IMR-90 (cell line): ENCODE measurements around the gene CCDC83. TPM values are rescaled to one million over a fixed set of nuclear protein-coding genes. Genes with fewer than 3 reads are reported as not detected.
A peak's percentile ranks its signal among the peaks of the same experiment; 100 is the strongest.

Source experiments
- ATAC-seq: fragments of 200-7000 bp; cut with Tn5 transposase; 2 replicates; pipeline ENCODE4 v1.9.1; 2020; ENCODE audit warnings: low read depth, mild to moderate bottlenecking, moderate library complexity
- BruUV-seq: library from RNA; stranded (reverse); fragments of 400-500 nt; replicated peaks from 2 replicates; lab custom pipeline; 2021; lab: Mats Ljungman, UMichigan
- CTCF ChIA-PET: fragments of 300-600 bp; formaldehyde crosslinking; extraction: SDS; loops from one replicate; lab custom pipeline; 2021; ENCODE audit warnings: antibody characterized with exemption; lab: Yijun Ruan, JAX
- POLR2A ChIA-PET: fragments of 300-600 bp; sonication (Branson Sonifier 250); formaldehyde crosslinking; loops from one replicate; lab custom pipeline; 2022; ENCODE audit warnings: antibody characterized with exemption; ENCODE audit not compliant: unreplicated experiment; lab: Charles Lee
- DNase-seq: peaks from one replicate; pipeline ENCODE4 v3.0.0; 2013
- H2AFZ ChIP-seq: replicated peaks from 2 replicates; pipeline ENCODE3; 2013; ENCODE audit warnings: low read length, mild to moderate bottlenecking; ENCODE audit not compliant: poor library complexity
- H2AK5ac ChIP-seq: 2 replicates; pipeline ENCODE4 v1.6.1; 2013; ENCODE audit warnings: low read depth, low read length, inconsistent platforms
- H2AK9ac ChIP-seq: replicated peaks from 2 replicates; pipeline ENCODE3; 2013; ENCODE audit warnings: mild to moderate bottlenecking, low read depth, low read length, moderate library complexity; ENCODE audit not compliant: poor library complexity
- H2BK120ac ChIP-seq: 2 replicates; pipeline ENCODE4 v1.6.1; 2013; ENCODE audit warnings: low read depth, low read length, inconsistent platforms
- H2BK15ac ChIP-seq: 3 replicates; pipeline ENCODE4 v1.6.1; 2013; ENCODE audit warnings: low read depth, low read length, inconsistent platforms
- H2BK20ac ChIP-seq: 2 replicates; pipeline ENCODE4 v1.6.1; 2013; ENCODE audit warnings: low read depth, mild to moderate bottlenecking, inconsistent platforms, low read length, moderate library complexity
- H2BK5ac ChIP-seq: 2 replicates; pipeline ENCODE4 v1.6.1; 2013; ENCODE audit warnings: mild to moderate bottlenecking, low read depth, low read length, inconsistent platforms; ENCODE audit not compliant: poor library complexity, severe bottlenecking
- H3K14ac ChIP-seq: replicated peaks from 2 replicates; pipeline ENCODE4 v1.6.1; 2013; ENCODE audit warnings: low read depth, low read length, inconsistent platforms
- H3K18ac ChIP-seq: 2 replicates; pipeline ENCODE4 v1.6.1; 2013; ENCODE audit warnings: low read depth, low read length, control low read depth
- H3K23ac ChIP-seq: 2 replicates; pipeline ENCODE4 v1.6.1; 2013; ENCODE audit warnings: low read depth, low read length, inconsistent platforms
- H3K27ac ChIP-seq: 2 replicates; pipeline ENCODE4 v1.5.1; 2013; ENCODE audit warnings: mild to moderate bottlenecking, control low read depth, low read length; ENCODE audit not compliant: insufficient read depth
- H3K27me3 ChIP-seq: 2 replicates; pipeline ENCODE4 v1.6.1; 2013; ENCODE audit warnings: low read length; ENCODE audit not compliant: control insufficient read depth, insufficient read depth
- H3K36me3 ChIP-seq: 2 replicates; pipeline ENCODE4 v1.6.1; 2013; ENCODE audit warnings: low read length, mixed read lengths; ENCODE audit not compliant: control insufficient read depth, insufficient read depth
- H3K4ac ChIP-seq: 2 replicates; pipeline ENCODE4 v1.6.1; 2013; ENCODE audit warnings: low read depth, low read length, inconsistent platforms
- H3K4me1 ChIP-seq: 2 replicates; pipeline ENCODE4 v1.6.1; 2013; ENCODE audit warnings: low read length, mixed read lengths; ENCODE audit not compliant: control insufficient read depth, insufficient read depth
- H3K4me2 ChIP-seq: 2 replicates; pipeline ENCODE4 v1.6.1; 2013; ENCODE audit warnings: low read depth, mild to moderate bottlenecking, control low read depth, low read length, moderate library complexity
- H3K4me3 ChIP-seq: 2 replicates; pipeline ENCODE4 v1.5.1; 2013; ENCODE audit warnings: low read depth, mild to moderate bottlenecking, control low read depth, low read length, moderate library complexity; ENCODE audit not compliant: insufficient read depth
- H3K56ac ChIP-seq: 2 replicates; pipeline ENCODE4 v1.6.1; 2013; ENCODE audit warnings: low read length, inconsistent platforms; ENCODE audit not compliant: insufficient read depth; ENCODE audit errors: extremely low read depth
- H3K79me1 ChIP-seq, 2 experiments: 2 replicates each; pipeline ENCODE4 v1.6.1; 2013; ENCODE audit warnings: low read length in 2 of 2, inconsistent platforms in 1 of 2, low read depth in 1 of 2
- H3K9ac ChIP-seq: 2 replicates; pipeline ENCODE4 v1.6.1; 2013; ENCODE audit warnings: low read depth, low read length, control low read depth
- H3K9me1 ChIP-seq: 2 replicates; pipeline ENCODE4 v1.6.1; 2013; ENCODE audit warnings: low read length, inconsistent platforms; ENCODE audit not compliant: insufficient read depth
- H3K9me3 ChIP-seq: 2 replicates; pipeline ENCODE4 v1.6.1; 2013; ENCODE audit warnings: low read length; ENCODE audit not compliant: control insufficient read depth, insufficient read depth
- H4K20me1 ChIP-seq: 2 replicates; pipeline ENCODE4 v1.6.1; 2013; ENCODE audit warnings: low read length, inconsistent platforms; ENCODE audit not compliant: insufficient read depth
- H4K5ac ChIP-seq: 2 replicates; pipeline ENCODE4 v1.6.1; 2013; ENCODE audit warnings: mild to moderate bottlenecking, low read depth, low read length, control low read depth
- H4K8ac ChIP-seq, 2 experiments: 2 replicates each; pipeline ENCODE4 v1.6.1; 2013; ENCODE audit warnings: low read depth in 2 of 2, low read length in 2 of 2, control low read depth in 1 of 2, inconsistent platforms in 1 of 2
- H4K91ac ChIP-seq: 2 replicates; pipeline ENCODE4 v1.6.1; 2013; ENCODE audit warnings: low read depth, low read length, inconsistent platforms; ENCODE audit not compliant: insufficient read depth
- BHLHE40 ChIP-seq: fragments of 150-350 bp; IDR thresholded peaks from 2 replicates; pipeline ENCODE4 v1.6.1; 2016; ENCODE audit warnings: mild to moderate bottlenecking, low read depth, low read length
- MAFK ChIP-seq: IDR thresholded peaks from 2 replicates; pipeline ENCODE4 v1.6.1; 2012; ENCODE audit warnings: low read depth, low read length, improper control_type of control experiment
- MAZ ChIP-seq: IDR thresholded peaks from 2 replicates; pipeline ENCODE4 v1.6.1; 2012; ENCODE audit warnings: low read depth, mild to moderate bottlenecking, low read length, improper control_type of control experiment, moderate library complexity, borderline replicate concordance
- MXI1 ChIP-seq: IDR thresholded peaks from 2 replicates; pipeline ENCODE4 v1.6.1; 2012; ENCODE audit warnings: low read depth, mild to moderate bottlenecking, low read length, moderate library complexity, borderline replicate concordance
- NFE2L2 ChIP-seq: fragments of 150-350 bp; IDR thresholded peaks from 2 replicates; pipeline ENCODE4 v1.6.1; 2016; ENCODE audit warnings: low read depth, mild to moderate bottlenecking, low read length
- POLR2A ChIP-seq: IDR thresholded peaks from 2 replicates; pipeline ENCODE4 v1.6.1; 2012; ENCODE audit warnings: mild to moderate bottlenecking, low read depth, low read length
- RAD21 ChIP-seq: IDR thresholded peaks from 2 replicates; pipeline ENCODE4 v1.6.1; 2012; ENCODE audit warnings: low read length, improper control_type of control experiment
- RFX5 ChIP-seq: IDR thresholded peaks from 2 replicates; pipeline ENCODE4 v1.8.0; 2012; ENCODE audit warnings: low read depth, mild to moderate bottlenecking, low read length, moderate library complexity
- SMC3 ChIP-seq: fragments of 150-350 bp; IDR thresholded peaks from 2 replicates; pipeline ENCODE4 v1.6.1; 2016; ENCODE audit warnings: low read depth, mild to moderate bottlenecking, antibody characterized with exemption, low read length, moderate library complexity
- WGBS, 2 experiments: methylation state at CpG; one replicate each; pipeline versions ENCODE4 v1.1.5 to v1.1.7; 2013; ENCODE audit warnings: missing lambda C conversion rate in 2 of 2; ENCODE audit not compliant: insufficient read length in 1 of 2; ENCODE audit errors: extremely low coverage in 2 of 2; 5-methylcytosine and 5-hydroxymethylcytosine counted together
- dilution Hi-C: fragments of 300-500 bp; cut with HindIII; formaldehyde crosslinking; loops from one replicate; pipeline ENCODE4 v1.14.3; 2018; ENCODE audit warnings: low sequenced_read_pairs; ENCODE audit not compliant: unreplicated experiment
- in situ Hi-C: fragments of 300-500 bp; cut with MboI; formaldehyde crosslinking; loops from 3 replicates; pipeline ENCODE4 v1.14.3; 2019; ENCODE audit warnings: low sequenced_read_pairs, inconsistent platforms, mixed read lengths
- intact Hi-C: fragments of 100-400 bp; cut with micrococcal nuclease; formaldehyde crosslinking; loops from 2 replicates; pipeline ENCODE4 v1.10.0; 2022
- polyA plus RNA-seq, 3 experiments: library from polyadenylated mRNA; depleted of rRNA; stranded (reverse); fragments of >200 nt; gene quantifications; 2 replicates each; pipeline ENCODE4 v1.2.3, GENCODE V29; 2012; ENCODE audit warnings: low replicate concordance in 1 of 3
- total RNA-seq: library from RNA; depleted of rRNA; stranded (reverse); fragments of >200 nt; gene quantifications from 2 replicates; pipeline ENCODE4 v1.2.3, GENCODE V29; 2012
- TF ChIP-seq, protein P1 (sequence below): fragments of 150-350 bp; IDR thresholded peaks from 2 replicates; pipeline ENCODE4 v1.6.1; 2016; ENCODE audit warnings: low read depth, mild to moderate bottlenecking, low read length, moderate library complexity, borderline replicate concordance
- TF ChIP-seq, protein P2 (sequence below): fragments of 150-350 bp; IDR thresholded peaks from 2 replicates; pipeline ENCODE4 v1.6.1; 2017; ENCODE audit warnings: mild to moderate bottlenecking, antibody characterized with exemption, low read length, low read depth
- TF ChIP-seq, protein P3 (sequence below): conservative IDR thresholded peaks from 2 replicates; pipeline ENCODE4 v1.5.1; 2012; ENCODE audit warnings: mild to moderate bottlenecking, low read depth, low read length, improper control_type of control experiment

The CCDC83 gene
- total and polyA plus RNA-seq, 2 of the 4 experiments (the other 2 are of a cell fraction), result not detected

DNA sequence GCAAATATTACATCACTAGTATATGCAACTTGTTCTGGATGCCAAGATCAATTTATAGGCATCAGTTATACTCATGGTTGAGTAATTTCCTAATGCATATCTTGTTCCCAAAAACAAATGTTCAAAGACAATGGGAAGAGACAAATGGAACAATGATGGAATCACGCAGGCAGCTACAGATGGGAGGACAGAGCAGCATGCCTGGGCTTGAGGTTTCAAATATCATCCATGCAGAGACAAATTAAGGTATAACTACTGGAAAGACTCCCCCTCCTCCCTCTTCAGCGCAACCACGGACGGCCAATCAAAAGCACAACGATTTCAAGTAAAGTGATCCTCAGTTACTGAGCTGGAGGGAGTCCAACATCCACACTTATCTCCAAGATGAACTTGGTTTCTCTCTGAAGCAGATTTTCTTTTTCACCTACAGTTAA, 106.8 kb downstream of the CCDC83 start:
- peaks cover 36% of the 10 kb centered on the region for H4K20me1 ChIP-seq
- H2AFZ ChIP-seq, result no peak overlapping the region
- no peak overlapping the region for H4K5ac ChIP-seq
- H3K4me1 ChIP-seq, result peaks cover 10% of the 10 kb centered on the region
- no peak overlapping the region for H3K4me3 ChIP-seq
- ATAC-seq, result no peak; the same call in 1 of the 2 replicates
- BruUV-seq, result no TSS peak
- H3K9ac ChIP-seq, result no peak overlapping the region
- intact Hi-C loops, result no loop called here
- H2BK15ac ChIP-seq, result no peak overlapping the region
- dilution Hi-C loops, result no loop called here
- no peaks in the 10 kb centered on the region for H3K27me3 ChIP-seq
- 0 out of 2 replicates have a peak overlapping the region, but pooled peaks have one; percentile 41 for H3K18ac ChIP-seq
- no peak overlapping the region for H4K8ac ChIP-seq
- no peak overlapping the region for H2AK9ac ChIP-seq
- peak overlapping the region; percentile 44 for H2BK5ac ChIP-seq
- no peak overlapping the region for H4K91ac ChIP-seq
- ChIA-PET POLR2A (no interaction called here), CTCF (no interaction called here)
- no peak overlapping the region for H2BK120ac ChIP-seq
- DNase-seq, result peak; percentile 67
- in situ Hi-C loops, result no loop called here
- H3K36me3 ChIP-seq, result peaks cover 21% of the 10 kb centered on the region
- peaks cover 18 to 63% of the 10 kb centered on the region in 2 experiments for H3K79me1 ChIP-seq
- peaks cover 20% of the 10 kb centered on the region for H3K9me1 ChIP-seq
- no peaks in the 10 kb centered on the region for H3K9me3 ChIP-seq
- no peak overlapping the region; the same call in 1 of the 2 replicates for H3K4me2 ChIP-seq
- no peak overlapping the region for H2BK20ac ChIP-seq
- no peak overlapping the region for H2AK5ac ChIP-seq
- WGBS, 2 experiments, result 75% methylated on average over 4 of the region's 5 CpGs; no CpG with 5 or more reads in 1 of the 2 experiments
- TF ChIP-seq RFX5, result no peak
- TF ChIP-seq, protein P1, sequence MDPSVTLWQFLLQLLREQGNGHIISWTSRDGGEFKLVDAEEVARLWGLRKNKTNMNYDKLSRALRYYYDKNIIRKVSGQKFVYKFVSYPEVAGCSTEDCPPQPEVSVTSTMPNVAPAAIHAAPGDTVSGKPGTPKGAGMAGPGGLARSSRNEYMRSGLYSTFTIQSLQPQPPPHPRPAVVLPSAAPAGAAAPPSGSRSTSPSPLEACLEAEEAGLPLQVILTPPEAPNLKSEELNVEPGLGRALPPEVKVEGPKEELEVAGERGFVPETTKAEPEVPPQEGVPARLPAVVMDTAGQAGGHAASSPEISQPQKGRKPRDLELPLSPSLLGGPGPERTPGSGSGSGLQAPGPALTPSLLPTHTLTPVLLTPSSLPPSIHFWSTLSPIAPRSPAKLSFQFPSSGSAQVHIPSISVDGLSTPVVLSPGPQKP, result no peak
- TF ChIP-seq, protein P2, sequence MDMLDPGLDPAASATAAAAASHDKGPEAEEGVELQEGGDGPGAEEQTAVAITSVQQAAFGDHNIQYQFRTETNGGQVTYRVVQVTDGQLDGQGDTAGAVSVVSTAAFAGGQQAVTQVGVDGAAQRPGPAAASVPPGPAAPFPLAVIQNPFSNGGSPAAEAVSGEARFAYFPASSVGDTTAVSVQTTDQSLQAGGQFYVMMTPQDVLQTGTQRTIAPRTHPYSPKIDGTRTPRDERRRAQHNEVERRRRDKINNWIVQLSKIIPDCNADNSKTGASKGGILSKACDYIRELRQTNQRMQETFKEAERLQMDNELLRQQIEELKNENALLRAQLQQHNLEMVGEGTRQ, result no peak
- TF ChIP-seq BHLHE40, result no peak
- no peak for TF ChIP-seq MXI1
- no peak for TF ChIP-seq POLR2A
- TF ChIP-seq MAFK, result no peak
- TF ChIP-seq RAD21, result no peak
- TF ChIP-seq NFE2L2, result no peak
- no peak for TF ChIP-seq MAZ
- no peak for TF ChIP-seq SMC3
- TF ChIP-seq, protein P3, sequence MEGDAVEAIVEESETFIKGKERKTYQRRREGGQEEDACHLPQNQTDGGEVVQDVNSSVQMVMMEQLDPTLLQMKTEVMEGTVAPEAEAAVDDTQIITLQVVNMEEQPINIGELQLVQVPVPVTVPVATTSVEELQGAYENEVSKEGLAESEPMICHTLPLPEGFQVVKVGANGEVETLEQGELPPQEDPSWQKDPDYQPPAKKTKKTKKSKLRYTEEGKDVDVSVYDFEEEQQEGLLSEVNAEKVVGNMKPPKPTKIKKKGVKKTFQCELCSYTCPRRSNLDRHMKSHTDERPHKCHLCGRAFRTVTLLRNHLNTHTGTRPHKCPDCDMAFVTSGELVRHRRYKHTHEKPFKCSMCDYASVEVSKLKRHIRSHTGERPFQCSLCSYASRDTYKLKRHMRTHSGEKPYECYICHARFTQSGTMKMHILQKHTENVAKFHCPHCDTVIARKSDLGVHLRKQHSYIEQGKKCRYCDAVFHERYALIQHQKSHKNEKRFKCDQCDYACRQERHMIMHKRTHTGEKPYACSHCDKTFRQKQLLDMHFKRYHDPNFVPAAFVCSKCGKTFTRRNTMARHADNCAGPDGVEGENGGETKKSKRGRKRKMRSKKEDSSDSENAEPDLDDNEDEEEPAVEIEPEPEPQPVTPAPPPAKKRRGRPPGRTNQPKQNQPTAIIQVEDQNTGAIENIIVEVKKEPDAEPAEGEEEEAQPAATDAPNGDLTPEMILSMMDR, result no peak
- no peak overlapping the region for H3K23ac ChIP-seq
- no peak overlapping the region for H3K56ac ChIP-seq
- no peak overlapping the region for H3K14ac ChIP-seq
- no peak overlapping the region for H3K27ac ChIP-seq
- H3K4ac ChIP-seq, result no peak overlapping the region
